Camera-type eye (tissue), 1 donor: ENCODE measurements around the gene CNDP1. TPM values are rescaled to one million over a fixed set of nuclear protein-coding genes. Genes with fewer than 3 reads are reported as not detected.

ENCODE experiments used
- total RNA-seq: library from RNA; depleted of rRNA; stranded (reverse); fragments of >200 nt; gene quantifications from one replicate; pipeline ENCODE4 v1.2.3, GENCODE V29; 2014

Gene CNDP1
- 9.9 TPM for total RNA-seq

GRCh38 chr18:74534150-74534969, at the start of gene CNDP1:
TSS of gene CNDP1 (plus strand) at chr18:74534500. CDS start at chr18:74534668, 168 bp downstream.

GRCh38 chr18:74495581-74496507, 38.5 kb upstream of the CNDP1 start, which contains the start of gene CNDP2:
TSS of gene CNDP2 (plus strand) at chr18:74496363. CDS start at chr18:74499974, 3,611 bp downstream.

GRCh38 chr18:74597662-74598349, 63.5 kb downstream of the CNDP1 start, which contains the start of gene ZNF407:
TSS of gene ZNF407 (plus strand) at chr18:74597870. CDS start at chr18:74631020, 33,150 bp downstream.

Other genes starting within 250 kb of the CNDP1 start
- 28.4 TPM for gene CYB5A, start 242.5 kb upstream of the CNDP1 start, total RNA-seq
- gene C18orf63, start 218.7 kb upstream of the CNDP1 start, total RNA-seq: not detected
- 25.5 TPM for gene DIPK1C, start 77.2 kb upstream of the CNDP1 start, total RNA-seq
- 80.2 TPM for gene CNDP2, start 38.1 kb upstream of the CNDP1 start, total RNA-seq
- 45.9 TPM for gene ZNF407, start 63.4 kb downstream of the CNDP1 start, total RNA-seq